ENCODE measurements around the gene GLT1D1.

The GLT1D1 gene

GRCh38 chr12:128970110-128970509 lies 116.8 kb downstream of the GLT1D1 start:
- no peak for DNase-seq

GRCh38 chr12:128970941-128971340 lies 117.7 kb downstream of the GLT1D1 start:
- DNase-seq = no peak

- DNase-seq = no peak
These were observed 118.5 kb downstream of the GLT1D1 start for GRCh38 chr12:128971802-128972201.

GRCh38 chr12:128973883-128974681 lies 120.8 kb downstream of the GLT1D1 start:
- no peak for DNase-seq

GRCh38 chr12:128974881-128975280 lies 121.6 kb downstream of the GLT1D1 start:
- DNase-seq = no peak

GRCh38 chr12:128976120-128976738 lies 123.0 kb downstream of the GLT1D1 start:
- no peak for DNase-seq

- DNase-seq = no peak
These were observed 124.2 kb downstream of the GLT1D1 start for GRCh38 chr12:128977441-128977840.

GRCh38 chr12:128978067-128978466 lies 124.8 kb downstream of the GLT1D1 start:
- no peak for DNase-seq

- DNase-seq = no peak
These were observed 127.3 kb downstream of the GLT1D1 start for GRCh38 chr12:128980623-128981022.

GRCh38 chr12:128981971-128982533 lies 128.8 kb downstream of the GLT1D1 start:
- no peak for DNase-seq

- no peak for DNase-seq
These were observed 129.7 kb downstream of the GLT1D1 start for GRCh38 chr12:128982933-128983332.

GRCh38 chr12:128983371-128983770 lies 130.1 kb downstream of the GLT1D1 start:
- DNase-seq = no peak

- no peak for DNase-seq
These were observed 133.7 kb downstream of the GLT1D1 start for GRCh38 chr12:128986957-128987356.

- DNase-seq = no peak
These were observed 136.0 kb downstream of the GLT1D1 start for GRCh38 chr12:128989287-128989686.

- DNase-seq = no peak
These were observed 138.4 kb downstream of the GLT1D1 start for GRCh38 chr12:128991716-128992115.

GRCh38 chr12:128992116-128992515 lies 138.8 kb downstream of the GLT1D1 start:
- DNase-seq = no peak

- DNase-seq = no peak
These were observed 139.3 kb downstream of the GLT1D1 start for GRCh38 chr12:128992550-128992949.

- DNase-seq = no peak
These were observed 141.6 kb downstream of the GLT1D1 start for GRCh38 chr12:128994856-128995255.

GRCh38 chr12:128995619-128996018 lies 142.3 kb downstream of the GLT1D1 start:
- no peak for DNase-seq

GRCh38 chr12:129001826-129002225 lies 148.5 kb downstream of the GLT1D1 start:
- DNase-seq = no peak

- no peak for DNase-seq
These were observed 149.1 kb downstream of the GLT1D1 start for GRCh38 chr12:129002427-129002826.

GRCh38 chr12:129005416-129005815 lies 152.1 kb downstream of the GLT1D1 start:
- DNase-seq = no peak

GRCh38 chr12:129005829-129006228 lies 152.6 kb downstream of the GLT1D1 start:
- DNase-seq = no peak
